H1 (cell line): ENCODE results near the gene MEGF11. TPM values are rescaled to one million over a fixed set of nuclear protein-coding genes. Genes with fewer than 3 reads are reported as not detected.

Source experiments
- CTCF ChIA-PET: fragments of 300-600 bp; sonication (Branson Sonifier 250); formaldehyde crosslinking; loops from one replicate; lab custom pipeline; 2021; ENCODE audit not compliant: partially characterized antibody; lab: Charles Lee
- POLR2A ChIA-PET: fragments of 300-600 bp; sonication (Branson Sonifier 250); formaldehyde crosslinking; loops from one replicate; lab custom pipeline; 2021; ENCODE audit warnings: inconsistent platforms; ENCODE audit not compliant: partially characterized antibody; lab: Charles Lee
- DNase-seq, 2 experiments: peaks; one replicate each; pipeline versions ENCODE4 v3.0.0 to v3.0.0-alpha.2; 2010 to 2022; ENCODE audit warnings: low spot score in 2 of 2, low read depth in 1 of 2, mixed read lengths in 1 of 2
- FAIRE-seq: peaks from 2 replicates; lab custom pipeline; 2011; peaks lifted over from hg19 to GRCh38; lab: Jason Lieb, UNC
- H2AFZ ChIP-seq: 2 replicates; pipeline ENCODE4 v1.8.1; 2012; ENCODE audit warnings: low read length, inconsistent platforms
- H2AK5ac ChIP-seq: 2 replicates; pipeline ENCODE4 v1.6.1; 2013; ENCODE audit warnings: low read depth, low read length
- H2BK120ac ChIP-seq: replicated peaks from 2 replicates; pipeline ENCODE3; 2013; ENCODE audit warnings: low read depth, low read length, inconsistent platforms
- H2BK12ac ChIP-seq: 2 replicates; pipeline ENCODE4 v1.6.1; 2013; ENCODE audit warnings: low read depth, low read length
- H2BK15ac ChIP-seq: 2 replicates; pipeline ENCODE4 v1.6.1; 2013; ENCODE audit warnings: low read length
- H2BK20ac ChIP-seq: 2 replicates; pipeline ENCODE4 v1.6.1; 2013; ENCODE audit warnings: low read length
- H2BK5ac ChIP-seq: 2 replicates; pipeline ENCODE4 v1.6.1; 2013; ENCODE audit warnings: low read depth, low read length
- H3K14ac ChIP-seq: 2 replicates; pipeline ENCODE4 v1.6.1; 2013; ENCODE audit warnings: inconsistent platforms; ENCODE audit not compliant: insufficient read length
- H3K18ac ChIP-seq: 2 replicates; pipeline ENCODE4 v1.6.1; 2013; ENCODE audit warnings: low read length; ENCODE audit errors: extremely low read depth
- H3K23ac ChIP-seq: 2 replicates; pipeline ENCODE4 v1.6.1; 2013; ENCODE audit warnings: inconsistent platforms; ENCODE audit not compliant: insufficient read length
- H3K23me2 ChIP-seq: 2 replicates; pipeline ENCODE4 v1.6.1; 2013; ENCODE audit warnings: low read depth, low read length
- H3K27ac ChIP-seq: 2 replicates; pipeline ENCODE4 v1.6.1; 2011; ENCODE audit warnings: low read depth, low read length, inconsistent platforms
- H3K27me3 ChIP-seq, 4 experiments: replicated peaks in 1 of 4; 1 replicate in 1 of 4; 2 replicates in 3 of 4; pipeline versions ENCODE4 v1.6.1 to v1.8.1; 2011 to 2013; ENCODE audit warnings: low read length in 3 of 4, mild to moderate bottlenecking in 3 of 4, inconsistent platforms in 2 of 4, mixed read lengths in 2 of 4, moderate library complexity in 1 of 4; ENCODE audit not compliant: control insufficient read depth in 3 of 4, insufficient read depth in 3 of 4; ENCODE audit errors: extremely low read depth in 1 of 4
- H3K36me3 ChIP-seq, 4 experiments: 2 replicates each; pipeline versions ENCODE4 v1.6.1 to v1.8.1; 2011 to 2013; ENCODE audit warnings: mild to moderate bottlenecking in 4 of 4, low read length in 3 of 4, moderate library complexity in 2 of 4, control low read depth in 1 of 4, inconsistent platforms in 1 of 4; ENCODE audit not compliant: insufficient read depth in 4 of 4, control insufficient read depth in 2 of 4
- H3K4ac ChIP-seq: replicated peaks from 2 replicates; pipeline ENCODE3; 2013; ENCODE audit warnings: low read length, low read depth, mixed read lengths, inconsistent platforms; ENCODE audit not compliant: insufficient read length
- H3K4me1 ChIP-seq, 4 experiments: replicated peaks in 1 of 4; 1 replicate in 1 of 4; 2 replicates in 3 of 4; pipeline versions ENCODE4 v1.6.1 to v1.8.1; 2011 to 2013; ENCODE audit warnings: low read length in 3 of 4, inconsistent platforms in 2 of 4, mixed read lengths in 1 of 4; ENCODE audit not compliant: insufficient read depth in 4 of 4, control insufficient read depth in 3 of 4
- H3K4me2 ChIP-seq, 2 experiments: 2 replicates each; pipeline versions ENCODE4 v1.6.1 to v1.8.1; 2011 to 2013; ENCODE audit warnings: low read depth in 2 of 2, low read length in 2 of 2, control low read depth in 1 of 2, inconsistent platforms in 1 of 2, mild to moderate bottlenecking in 1 of 2; ENCODE audit not compliant: insufficient read depth in 1 of 2
- H3K4me3 ChIP-seq, 4 experiments: fragments of 200-600, 300-600 bp in 1 of 4; sonication (generic), shearing (Covaris generic), sonication (Bioruptor Twin) in 1 of 4; 2 replicates each; pipeline versions ENCODE4 v1.5.1 to v1.8.1; 2011 to 2016; ENCODE audit warnings: low read length in 4 of 4, low read depth in 3 of 4, control low read depth in 2 of 4, inconsistent platforms in 2 of 4, mild to moderate bottlenecking in 2 of 4, mixed read lengths in 1 of 4, moderate library complexity in 1 of 4; ENCODE audit not compliant: insufficient read depth in 2 of 4; ENCODE audit errors: extremely low read depth in 1 of 4
- H3K56ac ChIP-seq: replicated peaks from 2 replicates; pipeline ENCODE3; 2013; ENCODE audit warnings: low read depth, mild to moderate bottlenecking, mixed read lengths, low read length, inconsistent platforms; ENCODE audit not compliant: insufficient read length
- H3K79me1 ChIP-seq: 2 replicates; pipeline ENCODE4 v1.6.1; 2013; ENCODE audit warnings: low read depth, low read length, control low read depth
- H3K79me2 ChIP-seq, 2 experiments: 2 replicates each; pipeline versions ENCODE4 v1.6.1 to v1.8.1; 2012 to 2013; ENCODE audit warnings: low read length in 2 of 2, mild to moderate bottlenecking in 2 of 2, inconsistent platforms in 1 of 2; ENCODE audit not compliant: insufficient read depth in 2 of 2, control insufficient read depth in 1 of 2
- H3K9ac ChIP-seq, 4 experiments: replicated peaks in 1 of 4; 1 replicate in 1 of 4; 2 replicates in 3 of 4; pipeline versions ENCODE4 v1.6.1 to v1.8.1; 2011 to 2013; ENCODE audit warnings: low read depth in 3 of 4, low read length in 3 of 4, control low read depth in 2 of 4, mild to moderate bottlenecking in 2 of 4, moderate library complexity in 2 of 4, inconsistent platforms in 1 of 4; ENCODE audit errors: extremely low read depth in 1 of 4
- H3K9me3 ChIP-seq, 2 experiments: 2 replicates each; pipeline versions ENCODE4 v1.6.1 to v1.8.1; 2012 to 2013; ENCODE audit warnings: mild to moderate bottlenecking in 2 of 2, moderate library complexity in 2 of 2, control low read depth in 1 of 2, inconsistent platforms in 1 of 2, low read depth in 1 of 2, low read length in 1 of 2, mixed read lengths in 1 of 2; ENCODE audit not compliant: insufficient read depth in 2 of 2
- H4K20me1 ChIP-seq, 2 experiments: replicated peaks in 1 of 2; 2 replicates each; pipeline versions ENCODE3 to v1.8.1; 2011 to 2013; ENCODE audit warnings: inconsistent platforms in 2 of 2, low read length in 2 of 2, mild to moderate bottlenecking in 1 of 2; ENCODE audit not compliant: insufficient read depth in 2 of 2, control insufficient read depth in 1 of 2
- H4K5ac ChIP-seq: 2 replicates; pipeline ENCODE4 v1.6.1; 2013; ENCODE audit warnings: low read length, low read depth, mixed read lengths, inconsistent platforms; ENCODE audit not compliant: insufficient read length
- H4K8ac ChIP-seq: 2 replicates; pipeline ENCODE4 v1.8.0; 2013; ENCODE audit warnings: mild to moderate bottlenecking, moderate library complexity, low read length, inconsistent platforms; ENCODE audit not compliant: insufficient read depth; ENCODE audit errors: extremely low read depth
- H4K91ac ChIP-seq: replicated peaks from 2 replicates; pipeline ENCODE3; 2013; ENCODE audit warnings: low read length, mixed read lengths, inconsistent platforms; ENCODE audit not compliant: insufficient read length
- KDM1A ChIP-seq: fragments of 200-600, 300-600 bp; sonication (generic); IDR thresholded peaks from 2 replicates; pipeline ENCODE4 v1.7.1; 2016; ENCODE audit warnings: mild to moderate bottlenecking, low read length, borderline replicate concordance
- KDM4A ChIP-seq: IDR thresholded peaks from one replicate; pipeline ENCODE4 v1.7.1; 2012; ENCODE audit warnings: low read depth, mild to moderate bottlenecking, moderate library complexity, low read length, inconsistent platforms; ENCODE audit not compliant: severe bottlenecking
- POLR2AphosphoS5 ChIP-seq: IDR thresholded peaks from 2 replicates; pipeline ENCODE4 v1.6.1; 2011; ENCODE audit warnings: low read depth, low read length
- RAD21 ChIP-seq, 2 experiments: IDR thresholded peaks in 1 of 2; conservative IDR thresholded peaks in 1 of 2; 2 replicates each; pipeline ENCODE4 v1.6.1; 2011; ENCODE audit warnings: low read depth in 2 of 2, low read length in 2 of 2, improper control_type of control experiment in 1 of 2, inconsistent platforms in 1 of 2, mild to moderate bottlenecking in 1 of 2, moderate library complexity in 1 of 2
- SIN3A ChIP-seq, 2 experiments: IDR thresholded peaks in 1 of 2; conservative IDR thresholded peaks in 1 of 2; 2 replicates each; pipeline ENCODE4 v1.6.1; 2011 to 2012; ENCODE audit warnings: low read length in 2 of 2, improper control_type of control experiment in 1 of 2, low read depth in 1 of 2, mild to moderate bottlenecking in 1 of 2
- TBP ChIP-seq: IDR thresholded peaks from 2 replicates; pipeline ENCODE4 v1.6.1; 2011; ENCODE audit warnings: low read depth, low read length, improper control_type of control experiment
- WGBS, 2 experiments: shearing (Covaris generic) in 1 of 2; methylation state at CpG; one replicate each; pipeline versions ENCODE4 v1.1.6 to v1.1.7; 2013 to 2015; ENCODE audit warnings: low lambda C conversion rate in 2 of 2, mixed read lengths in 2 of 2, inconsistent platforms in 1 of 2, low coverage in 1 of 2, missing lambda C conversion rate in 1 of 2; ENCODE audit not compliant: insufficient replicate concordance in 2 of 2, insufficient coverage in 1 of 2, insufficient read length in 1 of 2; ENCODE audit errors: extremely low coverage in 1 of 2, missing lambda C conversion rate in 1 of 2; 5-methylcytosine and 5-hydroxymethylcytosine counted together
- polyA plus RNA-seq, 7 experiments: library from polyadenylated mRNA; depleted of rRNA in 3 of 7; stranded (reverse) in 5 of 7; unstranded in 2 of 7; fragments of >200 nt in 5 of 7; fragments of 200-250 nt in 2 of 7; gene quantifications; 1 replicate in 5 of 7; 2 replicates in 1 of 7; 4 replicates in 1 of 7; pipeline versions ENCODE4 v1.2.1 to v1.2.3, GENCODE V29; 2011 to 2013; ENCODE audit warnings: missing spikeins in 2 of 7, mixed read lengths in 2 of 7
- total RNA-seq: library from RNA; stranded (reverse); fragmentation: NEBNext Ultra II Directional; extraction: Animal tissue kit (Norgen Biotek cat#: 25700); gene quantifications from 2 replicates; pipeline ENCODE4 v1.2.1, GENCODE V29; 2021
- TF ChIP-seq, protein P1 (sequence below), 3 experiments: IDR thresholded peaks; 1 replicate in 2 of 3; 2 replicates in 1 of 3; pipeline versions ENCODE4 v1.5.1 to v1.6.1; 2011; ENCODE audit warnings: low read length in 3 of 3, mild to moderate bottlenecking in 3 of 3, inconsistent platforms in 2 of 3, low read depth in 1 of 3, moderate library complexity in 1 of 3; ENCODE audit not compliant: insufficient read depth in 1 of 3; ENCODE audit errors: control extremely low read depth in 1 of 3

MEGF11 gene
- total and polyA plus RNA-seq, 2 of the 8 experiments (the other 6 are each of a cell fraction or from before 2014, with no cell fraction given) = 4.4 to 4.8 TPM

DNA sequence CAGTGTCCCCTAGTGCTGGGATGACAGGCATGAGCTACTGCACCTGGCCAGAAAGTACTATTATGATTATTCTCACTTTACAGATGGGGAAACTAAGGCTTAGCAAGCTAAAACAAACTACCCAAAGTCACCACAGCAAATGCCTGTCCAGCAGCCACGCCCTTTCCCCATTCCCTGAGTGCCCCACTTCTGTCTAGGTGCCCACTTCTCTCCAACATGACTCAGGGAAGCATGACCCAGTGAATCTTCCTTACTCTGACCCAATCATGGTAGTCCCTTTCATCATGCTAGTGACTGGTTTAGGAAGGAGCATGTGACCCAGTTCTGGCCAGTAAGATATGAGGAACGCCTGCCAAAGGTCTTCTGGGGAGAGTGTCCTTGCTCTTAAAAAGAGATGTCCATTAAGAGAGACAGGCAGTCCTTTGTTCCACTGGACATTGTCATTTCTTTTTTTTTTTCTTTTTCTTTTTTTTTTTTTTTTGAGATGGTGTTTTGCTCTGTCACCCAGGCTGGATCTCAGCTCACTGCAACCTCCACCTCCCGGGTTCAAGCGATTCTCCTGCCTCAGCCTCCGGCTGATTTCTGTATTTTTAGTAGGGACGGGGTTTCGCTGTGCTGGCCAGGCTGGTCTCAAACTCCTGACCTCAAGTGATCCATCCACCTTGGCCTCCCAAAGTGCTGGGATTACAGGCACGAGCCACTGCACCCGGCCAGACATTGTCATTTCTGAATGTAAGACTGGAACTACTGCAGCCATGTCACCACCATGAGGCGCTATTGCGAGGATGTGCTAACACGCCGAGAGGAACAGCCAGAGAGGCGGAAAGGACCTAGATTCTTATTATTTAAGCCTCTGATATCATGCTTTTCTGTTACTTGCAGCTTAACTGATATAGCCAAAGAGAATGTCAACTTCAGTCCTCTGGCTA lies 19.8 kb downstream of the MEGF11 start:
- Histone ChIP-seq H4K8ac (no peak overlapping the region), H3K79me2 (no peaks in the 10 kb centered on the region), H3K79me1 (no peaks in the 10 kb centered on the region), H2AK5ac (no peak overlapping the region), H3K4ac (no peak overlapping the region), H2BK15ac (no peak overlapping the region), H4K20me1 (no peaks in the 10 kb centered on the region), H2BK5ac (no peak overlapping the region), H2AFZ (no peak overlapping the region), H3K9ac (no peak overlapping the region), H2BK20ac (no peak overlapping the region), H3K27ac (no peak overlapping the region), H3K4me1 (peaks cover 0 to 2% (median 0%) of the 10 kb centered on the region in 4 experiments; a peak in 2 of 7 replicates), H3K9me3 (no peaks in the 10 kb centered on the region; a peak in 1 of 4 replicates), H3K27me3 (no peaks in the 10 kb centered on the region; a peak in 3 of 7 replicates), H3K36me3 (no peaks in the 10 kb centered on the region), H3K4me2 (no peak overlapping the region), H3K14ac (no peak overlapping the region), H2BK120ac (no peak overlapping the region), H2BK12ac (no peak overlapping the region), H4K91ac (no peak overlapping the region), H3K23me2 (no peaks in the 10 kb centered on the region), H4K5ac (no peak overlapping the region), H3K18ac (no peak overlapping the region), H3K56ac (no peak overlapping the region), H3K4me3 (no peak overlapping the region), H3K23ac (no peak overlapping the region)
- FAIRE-seq = peak; percentile 75
- WGBS, 2 experiments = 68% methylated on average over 14 of the region's 14 CpGs; no CpG with 5 or more reads in 1 of the 2 experiments
- ChIA-PET POLR2A (no interaction called here), CTCF (interaction anchor here (0.6 to 2.7 kb wide), 19 partner anchors 7 to 252 kb away, joined by 3 to 11 read pairs (median 5); no protein-coding TSS in a partner anchor)
- TF ChIP-seq SIN3A (conservative IDR thresholded peaks at IDR 0.05 in 1 of 2, IDR thresholded peaks at IDR 0.05 in 1 of 2; ENCODE audit: low read depth in 1 of 2, low read length in 2 of 2) (no peak), RAD21 (IDR thresholded peaks at IDR 0.05 in 1 of 2, conservative IDR thresholded peaks at IDR 0.05 in 1 of 2; ENCODE audit: low read depth in 2 of 2, low read length in 2 of 2) (peak; percentile 54 to 61), KDM4A (no peak), POLR2AphosphoS5 (no peak), KDM1A (no peak), TBP (peak; percentile 30; the same call in 1 of the 2 replicates)
- TF ChIP-seq, protein P1, sequence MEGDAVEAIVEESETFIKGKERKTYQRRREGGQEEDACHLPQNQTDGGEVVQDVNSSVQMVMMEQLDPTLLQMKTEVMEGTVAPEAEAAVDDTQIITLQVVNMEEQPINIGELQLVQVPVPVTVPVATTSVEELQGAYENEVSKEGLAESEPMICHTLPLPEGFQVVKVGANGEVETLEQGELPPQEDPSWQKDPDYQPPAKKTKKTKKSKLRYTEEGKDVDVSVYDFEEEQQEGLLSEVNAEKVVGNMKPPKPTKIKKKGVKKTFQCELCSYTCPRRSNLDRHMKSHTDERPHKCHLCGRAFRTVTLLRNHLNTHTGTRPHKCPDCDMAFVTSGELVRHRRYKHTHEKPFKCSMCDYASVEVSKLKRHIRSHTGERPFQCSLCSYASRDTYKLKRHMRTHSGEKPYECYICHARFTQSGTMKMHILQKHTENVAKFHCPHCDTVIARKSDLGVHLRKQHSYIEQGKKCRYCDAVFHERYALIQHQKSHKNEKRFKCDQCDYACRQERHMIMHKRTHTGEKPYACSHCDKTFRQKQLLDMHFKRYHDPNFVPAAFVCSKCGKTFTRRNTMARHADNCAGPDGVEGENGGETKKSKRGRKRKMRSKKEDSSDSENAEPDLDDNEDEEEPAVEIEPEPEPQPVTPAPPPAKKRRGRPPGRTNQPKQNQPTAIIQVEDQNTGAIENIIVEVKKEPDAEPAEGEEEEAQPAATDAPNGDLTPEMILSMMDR (IDR thresholded peaks at IDR 0.05; ENCODE audit: control extremely low read depth in 1 of 3, insufficient read depth in 1 of 3, low read depth in 1 of 3, low read length in 3 of 3) = peak; percentile 61 to 85 (median 76)
- peak in 1 of 2 experiments; percentile 85 for DNase-seq
